Measurements from ENCODE around the gene NEGR1. TPM values are rescaled to one million over a fixed set of nuclear protein-coding genes. Genes with fewer than 3 reads are reported as not detected.

Gene NEGR1
- total and polyA plus RNA-seq, 9 of the 15 experiments (the other 6 are each of a cell fraction or from before 2014, with no cell fraction given), result not detected

- no peak overlapping the region for H3K4me2 ChIP-seq (ENCODE audit: insufficient read depth, low read length)
- 0% methylated on average over 6 of the region's 6 CpGs for WGBS (ENCODE audit: insufficient coverage, low coverage, missing lambda C conversion rate)
- no peaks in the 10 kb centered on the region for H3K4me1 ChIP-seq (replicated peaks in 1 of 2; ENCODE audit: control insufficient read depth in 2 of 2, insufficient read depth in 2 of 2, low read length in 2 of 2)
- TF ChIP-seq ZNF445 (CRISPR knock-in tag; IDR thresholded peaks at IDR 0.05; ENCODE audit: low read depth), result no peak
- no peak for TF ChIP-seq CCNT2 (IDR thresholded peaks at IDR 0.05; ENCODE audit: borderline replicate concordance, extremely low read depth, insufficient read length, low read depth, low read length)
- TF ChIP-seq GABPB2 (CRISPR knock-in tag; conservative IDR thresholded peaks at IDR 0.05), result no peak
- TF ChIP-seq PYGO2 (tag; IDR thresholded peaks at IDR 0.05), result no peak
- TF ChIP-seq GTF2F1 (IDR thresholded peaks at IDR 0.05; ENCODE audit: low read depth, low read length), result no peak
- no peak for TF ChIP-seq ZNF24 (IDR thresholded peaks at IDR 0.05)
- no peak for TF ChIP-seq SNAPC5 (CRISPR knock-in tag; IDR thresholded peaks at IDR 0.05)
- no peak for TF ChIP-seq ZNF57 (CRISPR knock-in tag; IDR thresholded peaks at IDR 0.05)
- no peak for TF ChIP-seq STAT5B (CRISPR knock-in tag; IDR thresholded peaks at IDR 0.05)
- TF ChIP-seq ZNF639 (CRISPR knock-in tag; conservative IDR thresholded peaks at IDR 0.05 in 1 of 2, IDR thresholded peaks at IDR 0.05 in 1 of 2), result no peak
- ATAC-seq, result no peak
- H4K20me1 ChIP-seq (replicated peaks; ENCODE audit: control insufficient read depth, insufficient read depth, low read length), result no peaks in the 10 kb centered on the region
- H3K9ac ChIP-seq (ENCODE audit: insufficient read depth in 1 of 2, low read depth in 2 of 2, low read length in 2 of 2), result no peak overlapping the region
- H3K9me1 ChIP-seq (ENCODE audit: control insufficient read depth, insufficient read depth, low read length), result no peaks in the 10 kb centered on the region
- no peak for FAIRE-seq
- ChIA-PET CTCF (ENCODE audit: low intra/inter-chr PET ratio) (no interaction called here), POLR2A (no interaction called here)
- H3K9me3 ChIP-seq (replicated peaks; ENCODE audit: control insufficient read depth, insufficient read depth, low read depth, low read length), result no peaks in the 10 kb centered on the region
- H3K79me2 ChIP-seq (ENCODE audit: control insufficient read depth, insufficient read depth, low read length), result no peaks in the 10 kb centered on the region
- no peak overlapping the region for H3K27ac ChIP-seq (ENCODE audit: extremely low read depth, low read depth, low read length)
- H3K36me3 ChIP-seq (ENCODE audit: control insufficient read depth, insufficient read depth, low read length), result no peaks in the 10 kb centered on the region
- DNase-seq (ENCODE audit: extremely low read depth in 1 of 4, low spot score in 3 of 4), result no peak
- BruUV-seq (replicated peaks), result no TSS peak
- no peak overlapping the region for H2AFZ ChIP-seq (ENCODE audit: low read depth, low read length)
- no peaks in the 10 kb centered on the region for H3K27me3 ChIP-seq (ENCODE audit: control insufficient read depth in 2 of 2, insufficient read depth in 2 of 2, low read length in 2 of 2)
- no peak overlapping the region for H3K4me3 ChIP-seq
- intact Hi-C loops (cut with micrococcal nuclease), result no loop called here
- in situ Hi-C loops (cut with MboI), result no loop called here
These were observed 272.9 kb downstream of the NEGR1 start for GRCh38 chr1:72009173-72010093.
